NCI-H82 treated with DMSO at 0.1 percent for 48 hours (cell line): Measurements from ENCODE around the gene ATAD3B.
"Not testable (repeated sequence)": the region's sequence is repeated elsewhere in the genome, so short reads cannot be mapped to it uniquely, and the experiment has no call there.

Source experiments
- DNase-seq: peaks from one replicate; lab custom pipeline; 2025; ENCODE audit not compliant: unreplicated experiment; lab: John Stamatoyannopoulos, UW

The ATAD3B gene, protein sequence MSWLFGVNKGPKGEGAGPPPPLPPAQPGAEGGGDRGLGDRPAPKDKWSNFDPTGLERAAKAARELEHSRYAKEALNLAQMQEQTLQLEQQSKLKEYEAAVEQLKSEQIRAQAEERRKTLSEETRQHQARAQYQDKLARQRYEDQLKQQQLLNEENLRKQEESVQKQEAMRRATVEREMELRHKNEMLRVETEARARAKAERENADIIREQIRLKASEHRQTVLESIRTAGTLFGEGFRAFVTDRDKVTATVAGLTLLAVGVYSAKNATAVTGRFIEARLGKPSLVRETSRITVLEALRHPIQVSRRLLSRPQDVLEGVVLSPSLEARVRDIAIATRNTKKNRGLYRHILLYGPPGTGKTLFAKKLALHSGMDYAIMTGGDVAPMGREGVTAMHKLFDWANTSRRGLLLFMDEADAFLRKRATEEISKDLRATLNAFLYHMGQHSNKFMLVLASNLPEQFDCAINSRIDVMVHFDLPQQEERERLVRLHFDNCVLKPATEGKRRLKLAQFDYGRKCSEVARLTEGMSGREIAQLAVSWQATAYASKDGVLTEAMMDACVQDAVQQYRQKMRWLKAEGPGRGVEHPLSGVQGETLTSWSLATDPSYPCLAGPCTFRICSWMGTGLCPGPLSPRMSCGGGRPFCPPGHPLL

DNA sequence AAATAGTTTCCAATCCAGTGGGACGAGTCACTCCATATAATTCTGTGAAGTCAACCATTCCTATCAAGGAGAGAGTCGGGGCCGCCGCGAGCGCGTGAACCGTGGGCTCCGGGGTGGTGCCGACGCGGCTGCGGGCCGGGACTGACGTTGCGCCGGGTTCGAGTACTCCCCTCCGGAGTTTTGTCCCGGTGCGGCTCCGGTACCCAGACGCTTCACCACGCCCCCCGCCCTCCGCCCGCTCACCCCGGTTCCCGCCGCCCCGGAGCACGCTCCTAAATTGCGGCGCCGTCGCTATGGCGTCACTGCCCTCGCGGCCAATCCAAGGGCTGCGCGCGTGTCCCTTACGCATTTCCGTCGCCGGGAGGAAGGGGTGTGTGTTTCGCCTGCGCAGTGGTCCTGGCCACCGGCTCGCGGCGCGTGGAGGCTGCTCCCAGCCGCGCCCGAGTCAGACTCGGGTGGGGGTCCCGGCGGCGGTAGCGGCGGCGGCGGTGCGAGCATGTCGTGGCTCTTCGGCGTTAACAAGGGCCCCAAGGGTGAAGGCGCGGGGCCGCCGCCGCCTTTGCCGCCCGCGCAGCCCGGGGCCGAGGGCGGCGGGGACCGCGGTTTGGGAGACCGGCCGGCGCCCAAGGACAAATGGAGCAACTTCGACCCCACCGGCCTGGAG, at the start of gene ATAD3B:
Gene ATAD3B (plus strand): TSS at position 377 of the 664 bp plus-strand sequence. CDS start 120 bp downstream, at position 497.
- peak; percentile 76 for DNase-seq

DNA sequence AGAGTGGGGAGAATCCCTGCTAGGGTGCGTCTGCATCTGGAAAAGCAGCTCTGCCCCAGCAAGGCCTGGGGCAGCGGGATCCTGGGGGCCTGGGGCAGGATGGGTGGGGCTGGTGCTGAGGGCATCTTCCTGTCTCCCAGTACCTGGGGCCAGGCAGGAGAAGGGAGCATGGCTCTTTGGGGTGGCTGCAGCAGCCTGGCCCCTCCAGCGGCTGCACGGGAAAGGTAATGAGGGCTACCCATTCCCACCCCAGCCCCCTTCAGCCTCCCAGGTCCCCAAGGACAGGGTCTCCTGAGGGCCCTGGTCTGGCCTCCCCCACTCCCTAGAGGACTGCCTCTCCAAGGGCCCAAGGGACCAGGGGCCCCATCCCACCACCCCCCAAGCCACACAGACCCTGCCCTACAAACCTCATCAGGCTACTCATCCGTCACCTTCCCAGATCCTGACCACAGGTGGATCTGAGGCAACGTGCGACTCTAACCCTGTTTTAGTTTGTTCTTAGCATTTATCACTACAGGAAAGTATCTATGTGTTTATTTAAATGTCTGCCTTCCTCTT, 49.6 kb upstream of the ATAD3B start:
- DNase-seq = no peak

DNA sequence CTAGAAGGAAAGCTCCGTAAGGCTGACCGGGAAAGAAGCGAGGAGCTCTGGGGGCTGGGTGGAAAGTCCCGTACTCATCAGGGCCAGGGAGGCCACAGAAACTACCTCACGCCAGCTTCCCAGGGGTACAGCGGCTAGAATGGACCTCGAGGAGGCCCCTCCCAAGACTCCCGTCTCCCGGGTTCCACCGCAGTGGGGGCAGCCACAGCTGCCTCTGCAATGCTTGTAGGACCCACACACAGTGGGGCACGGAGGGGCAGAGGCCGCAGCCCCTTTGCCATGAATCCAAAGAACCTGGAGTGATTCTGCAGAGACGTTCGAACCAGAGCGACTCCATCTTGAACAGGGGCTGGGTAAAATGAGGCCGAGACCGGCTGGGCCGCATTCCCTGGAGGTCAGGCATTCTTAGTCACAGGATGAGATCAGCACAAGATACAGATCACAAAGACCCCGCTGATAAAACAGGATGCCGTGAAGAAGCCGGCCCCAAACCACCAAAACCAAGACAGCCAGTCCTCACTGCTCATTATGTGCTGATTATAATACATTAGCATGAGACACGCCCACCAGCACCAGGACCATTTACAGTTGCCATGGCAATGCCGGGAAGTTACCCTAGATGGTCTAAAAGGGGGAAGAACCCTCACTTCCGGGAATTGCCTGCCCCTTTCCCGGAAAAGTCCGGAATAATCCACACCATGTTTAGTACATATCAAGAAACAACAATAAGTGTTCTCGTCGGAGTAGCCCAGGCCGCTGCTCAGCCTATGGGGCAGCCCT, 48.9 kb upstream of the ATAD3B start:
- no peak for DNase-seq

DNA sequence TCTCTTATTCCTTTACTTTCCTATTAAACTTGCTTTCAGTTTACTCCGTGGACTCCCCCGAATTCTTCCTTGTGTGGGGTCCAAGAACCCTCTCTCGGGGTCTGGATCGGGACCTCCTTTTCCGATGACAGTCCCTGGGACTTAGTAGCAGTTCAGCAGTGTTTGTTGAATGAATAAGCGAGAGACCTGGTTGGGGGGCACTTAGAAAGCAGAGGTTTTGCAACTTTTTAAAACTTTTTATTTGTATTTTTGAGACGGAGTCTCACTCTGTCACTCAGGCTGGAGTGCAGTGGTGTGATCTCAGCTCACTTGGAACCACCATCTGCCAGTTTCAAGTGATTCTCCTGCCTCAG, 48.3 kb upstream of the ATAD3B start:
- DNase-seq = no peak

DNA sequence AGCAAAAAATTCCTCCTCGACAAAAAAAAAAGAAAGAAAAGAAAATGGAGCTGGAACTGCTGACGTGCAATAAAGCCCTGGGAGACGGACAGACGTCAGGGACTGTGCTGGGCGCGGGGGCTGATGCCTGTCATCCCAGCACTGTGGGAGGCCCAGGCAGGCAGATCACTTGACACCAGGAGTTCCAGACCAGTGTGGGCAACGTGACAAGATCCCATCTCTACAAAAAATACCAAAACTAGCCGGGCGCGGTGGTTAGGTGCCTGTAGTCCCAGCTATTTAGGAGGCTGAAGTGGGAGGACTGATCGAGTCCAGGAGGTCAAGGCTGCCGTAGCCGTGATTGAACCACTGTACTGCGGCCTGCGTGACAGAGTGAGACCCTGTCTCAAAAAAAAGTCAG, 46.9 kb upstream of the ATAD3B start:
- no peak for DNase-seq

DNA sequence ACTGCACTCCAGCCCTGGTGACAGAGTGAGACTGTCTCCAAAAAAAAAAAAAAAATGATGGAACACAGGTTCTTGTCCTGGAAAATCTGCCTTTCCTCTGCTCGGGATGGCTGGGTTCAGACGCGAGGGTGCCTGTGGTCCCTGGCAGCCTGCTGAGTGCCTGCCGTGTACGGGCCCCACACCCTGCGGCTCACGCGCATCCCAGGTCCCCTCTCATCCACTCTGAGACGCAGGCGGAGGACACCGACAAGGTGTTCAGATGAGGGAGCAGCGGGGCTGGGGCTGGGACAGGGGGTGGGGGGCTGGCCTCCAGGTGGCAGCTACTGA, 46.2 kb upstream of the ATAD3B start:
- no peak for DNase-seq

DNA sequence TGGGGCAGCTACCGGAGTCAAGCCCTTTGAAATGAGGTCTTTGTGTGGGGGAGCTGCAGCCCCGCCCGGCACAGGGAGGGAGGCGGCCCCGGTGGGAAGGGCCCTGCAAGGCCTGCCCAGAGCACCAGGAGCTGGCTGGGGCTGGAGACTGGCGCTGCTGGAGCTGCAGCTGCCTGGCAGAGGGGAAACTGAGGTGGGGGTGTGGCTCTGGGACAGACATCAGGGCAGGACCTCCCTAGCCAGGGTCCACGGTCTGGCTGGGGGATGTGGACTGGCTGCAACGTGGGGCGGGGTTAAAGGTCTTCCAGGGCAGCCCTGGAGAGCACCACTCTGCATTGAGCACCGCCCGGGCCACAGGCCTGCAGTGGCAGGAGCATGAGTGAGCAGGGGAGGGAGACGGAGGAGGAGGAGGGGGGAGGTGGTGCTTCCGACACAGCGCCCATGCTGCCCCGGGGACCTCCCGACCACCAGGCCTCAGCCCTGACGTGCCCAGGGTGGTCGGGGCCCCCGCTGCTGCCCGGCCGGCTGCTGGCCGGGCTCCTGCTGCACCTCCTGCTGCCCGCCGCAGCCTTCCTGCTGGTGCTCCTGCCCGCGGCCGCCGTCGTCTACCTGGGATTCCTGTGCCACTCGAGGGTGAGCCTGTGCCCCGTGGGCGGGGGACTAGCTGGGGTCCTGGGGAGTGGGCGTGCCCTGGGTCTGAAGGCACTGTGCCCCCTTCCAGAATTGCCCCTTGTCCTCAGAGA, 45.6 kb upstream of the ATAD3B start:
- DNase-seq = no peak

DNA sequence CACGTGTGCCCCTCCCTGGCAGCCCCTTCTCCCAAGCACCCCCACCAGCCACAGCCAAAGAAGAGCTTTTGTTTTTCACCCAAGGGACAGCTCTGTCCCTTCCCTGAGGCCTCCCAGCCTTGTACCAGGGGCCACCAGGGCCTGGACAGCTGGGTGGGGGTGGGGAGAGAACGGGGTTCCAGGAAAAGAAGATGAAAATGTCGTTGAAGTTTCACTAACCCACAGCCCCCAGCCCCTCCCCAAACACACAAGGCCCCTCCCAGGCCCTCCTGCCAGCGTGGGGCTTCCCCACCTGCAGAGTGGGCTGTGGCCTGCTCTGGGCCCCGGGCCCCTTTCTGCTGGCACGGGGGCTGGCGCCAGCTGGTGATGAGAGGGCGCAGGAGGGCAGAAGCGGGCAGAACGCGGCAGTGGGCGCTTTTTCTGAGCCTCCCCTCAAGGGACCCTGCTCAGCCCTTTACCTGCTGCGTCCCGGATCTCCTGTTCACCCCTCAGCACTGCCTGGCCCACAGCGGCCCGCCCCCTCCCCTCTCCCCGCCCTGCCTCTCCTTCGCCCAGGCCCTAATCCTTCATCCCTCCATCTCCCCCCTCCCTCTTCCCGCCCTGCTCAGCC, 45.0 kb upstream of the ATAD3B start:
- DNase-seq = no peak

DNA sequence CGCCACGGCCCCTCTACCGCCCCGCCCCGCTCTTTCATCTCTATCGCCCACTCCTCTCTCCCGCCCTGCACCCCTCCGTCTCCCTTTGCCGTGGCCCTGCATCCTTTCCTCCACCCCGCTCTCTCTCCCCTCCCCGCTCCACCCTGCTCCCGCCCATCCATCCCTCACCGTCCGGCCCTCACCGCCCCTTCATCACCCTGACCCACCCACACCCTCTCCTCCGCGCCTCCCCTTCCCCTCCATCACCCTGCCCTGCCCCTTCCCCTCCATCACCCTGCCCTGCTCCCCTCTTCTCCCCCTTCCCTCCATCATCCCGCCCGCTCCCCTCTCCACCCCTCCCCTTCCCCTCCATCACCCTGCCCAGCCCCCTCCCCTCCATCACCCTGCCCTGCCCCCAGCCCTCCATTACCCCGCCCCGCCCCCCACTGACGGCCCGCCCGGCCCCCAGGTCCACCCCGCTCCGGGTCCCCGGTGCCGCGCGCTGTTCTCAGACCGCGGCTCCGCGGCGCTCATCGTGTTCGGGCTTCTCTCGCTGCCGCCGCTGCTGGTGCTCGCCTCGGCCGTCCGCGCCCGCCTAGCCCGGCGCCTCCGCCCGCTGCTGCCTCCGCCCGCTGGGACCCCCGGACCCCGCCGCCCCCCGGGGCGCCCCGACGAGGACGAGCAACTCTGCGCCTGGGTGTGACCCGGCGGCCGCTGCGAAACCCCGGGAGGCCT, 44.3 kb upstream of the ATAD3B start:
- peak; percentile 92 for DNase-seq

DNA sequence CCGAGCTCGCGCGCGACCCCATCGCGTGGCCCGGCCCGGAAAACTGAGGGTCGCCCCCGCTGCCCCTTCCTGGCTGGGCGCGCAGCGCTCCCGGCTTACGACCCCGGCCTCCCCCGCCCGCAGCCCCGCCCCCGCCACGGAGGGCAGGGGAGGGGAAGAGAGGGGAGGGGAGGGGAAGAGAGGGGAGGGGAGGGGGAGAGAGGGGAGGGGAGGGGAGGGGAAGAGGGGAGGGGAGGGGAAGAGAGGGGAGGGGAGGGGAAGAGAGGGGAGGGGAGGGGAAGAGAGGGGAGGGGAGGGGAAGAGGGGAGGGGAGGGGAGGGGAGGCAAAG, 43.8 kb upstream of the ATAD3B start:
- DNase-seq = no peak

DNA sequence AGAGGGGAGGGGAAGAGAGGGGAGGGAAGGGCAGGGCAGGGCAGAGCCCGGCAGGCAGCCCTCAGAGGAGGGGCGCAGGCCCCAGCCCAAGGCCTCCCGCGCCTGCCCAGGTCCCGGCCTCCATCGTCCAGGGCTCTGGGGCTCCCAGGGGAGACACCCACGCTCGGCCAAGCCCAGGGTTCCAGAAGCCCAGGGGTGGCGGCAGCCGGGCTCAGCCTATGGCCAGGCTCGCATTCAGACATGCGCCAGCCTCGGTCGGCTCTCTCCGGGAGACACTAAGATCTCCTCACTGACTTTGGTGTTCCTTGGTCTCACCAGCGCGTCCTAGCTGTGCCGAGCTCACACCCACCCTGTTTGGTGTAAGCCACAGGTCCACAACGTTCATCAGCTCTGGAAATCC, 43.4 kb upstream of the ATAD3B start:
- no peak for DNase-seq

DNA sequence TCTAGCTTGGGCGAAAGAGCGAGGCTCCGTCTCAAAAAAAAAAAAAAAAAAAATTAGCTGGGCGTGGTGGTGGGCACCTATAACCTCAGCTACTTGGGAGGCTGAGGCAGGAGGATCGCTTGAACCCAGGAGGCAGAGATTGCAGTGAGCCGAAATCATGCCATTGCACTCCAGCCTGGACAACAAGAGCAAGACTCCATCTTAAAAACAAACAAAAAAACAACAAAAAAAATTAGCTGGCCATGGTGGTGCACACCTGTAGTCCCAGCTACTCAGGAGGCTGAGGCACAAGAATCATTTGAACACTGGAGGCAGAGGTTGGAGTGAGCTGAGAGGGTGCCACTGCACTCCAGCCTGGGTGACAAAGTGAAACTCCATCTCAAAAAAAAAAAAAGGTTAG, 42.6 kb upstream of the ATAD3B start:
- not testable (repeated sequence) for DNase-seq

DNA sequence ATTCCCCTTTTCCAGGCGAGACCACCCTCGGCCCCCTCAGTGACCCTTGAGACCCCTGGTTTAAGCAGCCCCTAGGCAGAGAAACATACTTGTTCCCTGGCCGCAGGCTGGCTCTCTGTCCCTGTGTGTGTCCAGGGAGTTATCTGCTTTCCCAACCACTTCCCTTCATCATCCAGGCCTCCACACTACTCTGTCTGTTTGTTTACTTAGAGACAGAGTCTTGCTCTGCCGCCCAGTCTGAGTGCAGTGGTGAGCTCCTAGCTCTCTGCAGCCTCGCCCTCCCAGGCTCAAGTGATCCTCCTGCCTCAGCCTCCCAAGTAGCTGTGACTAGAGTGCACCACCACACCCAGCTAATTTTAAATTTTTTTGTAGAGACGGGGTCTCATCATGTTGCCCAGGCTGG, 41.9 kb upstream of the ATAD3B start:
- no peak for DNase-seq

DNA sequence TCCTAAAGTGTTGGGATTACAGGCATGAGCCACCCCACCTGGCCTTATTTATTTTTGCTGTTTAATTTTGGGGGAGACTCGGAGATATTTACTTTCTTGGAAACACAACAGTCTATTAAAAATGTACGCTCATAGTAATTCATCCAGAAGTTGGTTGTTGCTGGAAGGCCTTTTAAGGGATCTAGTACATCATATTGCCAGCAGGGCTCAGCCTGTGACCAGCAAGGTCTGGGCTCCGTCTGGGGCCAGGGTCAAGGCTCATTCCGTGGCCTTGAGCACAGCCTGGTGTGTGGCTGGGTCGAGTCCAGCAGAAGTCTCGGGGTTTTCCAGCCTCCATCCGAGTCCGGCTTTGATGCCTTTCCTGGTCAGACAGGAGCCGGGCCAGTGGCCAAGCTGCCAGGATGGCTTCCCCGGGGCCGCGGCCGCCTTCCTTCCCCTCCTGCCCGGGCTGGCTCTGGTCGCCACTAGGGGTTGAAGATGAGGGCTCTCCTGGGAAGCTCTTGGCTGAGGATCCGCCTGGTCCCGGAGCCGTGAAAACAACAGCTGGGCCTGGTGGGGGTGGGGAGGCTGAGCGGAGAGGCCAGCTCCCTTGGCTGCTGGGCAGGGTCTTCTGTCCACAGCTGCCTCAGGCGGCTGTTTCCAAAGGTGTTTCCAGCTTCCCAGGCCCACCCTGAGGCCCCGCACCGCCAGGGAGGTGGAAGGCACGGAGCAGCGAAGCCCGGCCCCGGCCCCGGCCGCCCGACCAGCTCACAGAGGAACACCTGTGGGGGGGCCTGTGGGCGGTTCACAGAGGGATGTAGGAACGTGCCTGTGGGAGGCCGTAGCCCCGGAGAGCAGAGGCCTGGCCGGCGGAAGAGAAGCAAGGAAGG, 41.2 kb upstream of the ATAD3B start:
- peak; percentile 79 for DNase-seq

DNA sequence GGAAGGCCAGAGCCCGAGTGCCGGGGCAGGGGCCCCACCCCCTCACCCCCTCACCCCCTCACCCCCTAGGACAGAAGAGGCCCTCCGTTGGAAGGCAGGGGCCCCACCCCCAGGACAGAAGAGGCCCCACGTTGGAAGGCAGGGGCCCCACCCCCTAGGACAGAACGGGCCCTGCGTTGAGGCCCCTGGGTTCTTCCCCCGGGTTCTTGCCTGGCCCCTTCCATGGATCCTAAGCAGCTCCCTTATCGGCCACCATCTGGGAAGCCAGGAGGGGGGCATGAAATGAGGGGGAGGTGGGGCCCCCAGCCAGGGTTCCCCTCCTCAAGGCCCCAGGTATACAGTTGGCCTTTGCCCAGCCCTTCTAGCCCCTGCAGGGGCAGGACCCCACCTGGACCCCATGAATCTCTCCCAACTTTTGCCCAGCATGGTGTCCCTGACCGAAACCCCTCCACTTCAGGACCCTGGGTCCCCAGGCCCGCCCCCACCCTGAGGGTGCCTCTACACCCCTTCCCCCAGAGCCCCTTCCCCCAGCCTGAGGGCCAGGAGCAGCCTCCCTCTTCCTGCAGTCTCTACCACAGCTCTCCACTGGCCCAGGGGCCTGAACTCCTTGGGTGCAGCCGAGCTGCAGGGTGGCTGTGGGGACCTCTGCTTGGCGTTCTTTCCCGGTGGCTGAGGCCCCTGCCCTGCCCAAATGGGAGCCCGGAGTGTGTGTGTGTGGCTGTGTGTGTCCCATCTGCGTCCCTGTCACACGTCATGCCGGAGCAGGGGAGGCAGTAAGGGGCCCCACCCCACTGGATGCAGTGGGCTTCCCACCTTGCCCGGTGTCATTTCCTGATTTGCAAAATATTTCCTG, 40.3 kb upstream of the ATAD3B start:
- DNase-seq = no peak

DNA sequence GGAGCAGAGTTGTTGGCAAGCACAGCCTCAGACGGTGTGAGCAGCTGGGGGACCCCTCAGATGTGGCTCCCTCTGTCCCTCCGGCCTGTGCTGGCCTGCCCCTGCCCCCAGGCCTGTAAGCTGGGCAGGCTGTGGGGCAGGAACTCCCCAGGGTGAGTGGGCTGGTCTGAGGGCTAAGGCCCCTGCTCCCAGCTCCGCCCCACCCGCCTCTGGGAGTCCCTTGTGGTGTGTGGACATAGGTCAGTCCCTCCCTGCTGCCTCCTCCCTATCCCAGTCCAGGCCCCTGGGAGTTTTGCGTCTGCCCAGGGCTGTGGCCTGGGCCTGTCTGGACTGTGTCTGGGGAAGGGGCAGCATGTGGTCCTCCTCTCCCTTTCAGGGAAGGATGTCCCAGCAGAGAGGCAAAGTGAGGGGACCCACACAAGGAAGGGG, 39.7 kb upstream of the ATAD3B start:
- no peak for DNase-seq

DNA sequence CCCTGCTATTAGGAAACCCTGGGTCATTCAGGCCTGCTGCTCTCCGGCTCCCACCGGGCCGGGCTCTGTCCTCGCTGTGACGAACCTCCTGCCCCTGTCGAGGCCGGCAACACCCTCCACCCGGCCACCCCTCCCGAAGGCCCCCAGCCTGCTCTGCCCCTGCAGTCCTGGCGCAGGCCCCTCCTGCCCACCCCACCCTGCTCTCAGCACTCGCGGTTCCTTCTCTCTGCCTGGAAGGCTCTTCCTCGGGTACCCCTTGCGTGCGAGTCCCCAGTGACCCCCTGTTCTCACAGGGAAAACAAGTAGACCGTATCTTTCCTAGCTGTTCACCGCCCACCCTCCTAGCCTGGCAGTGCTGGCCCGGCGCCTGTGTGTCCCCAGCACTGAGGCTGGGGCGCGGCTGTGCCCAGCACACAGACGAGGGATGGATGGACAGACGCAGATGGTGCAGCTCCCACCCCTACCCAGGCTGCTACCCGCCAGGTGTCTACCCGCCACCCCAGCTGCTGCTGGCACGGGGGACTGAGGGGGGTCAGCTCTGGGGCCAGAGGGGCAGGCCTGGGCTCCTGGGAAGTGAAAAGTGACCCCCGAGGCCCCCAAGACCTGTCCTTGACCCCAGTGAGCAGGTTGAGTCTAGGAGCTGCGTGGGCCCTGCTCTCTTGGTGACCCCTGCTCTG, 39.2 kb upstream of the ATAD3B start:
- no peak for DNase-seq
